Kidney glomerular epithelial cell (primary cell): ENCODE results near the gene CCSER1.
"Not testable (repeated sequence)": the region's sequence is repeated elsewhere in the genome, so short reads cannot be mapped to it uniquely, and the experiment has no call there.

Source experiments
- DNase-seq: peaks from one replicate; lab custom pipeline; 2025; lab: John Stamatoyannopoulos, UW

The CCSER1 gene

GRCh38 chr4:91284480-91284879, 1157.3 kb downstream of the CCSER1 start:
- no peak for DNase-seq

GRCh38 chr4:91285487-91285886, 1158.3 kb downstream of the CCSER1 start:
- DNase-seq: no peak

GRCh38 chr4:91288702-91289311, 1161.6 kb downstream of the CCSER1 start:
- peak; percentile 7 for DNase-seq

- DNase-seq: no peak
Observed at GRCh38 chr4:91298156-91298700, 1171.0 kb downstream of the CCSER1 start.

- DNase-seq: no peak
Observed at GRCh38 chr4:91298824-91299223, 1171.6 kb downstream of the CCSER1 start.

- no peak for DNase-seq
Observed at GRCh38 chr4:91302120-91302519, 1174.9 kb downstream of the CCSER1 start.

GRCh38 chr4:91304292-91304691, 1177.1 kb downstream of the CCSER1 start:
- DNase-seq: no peak

GRCh38 chr4:91317434-91317833, 1190.2 kb downstream of the CCSER1 start:
- no peak for DNase-seq

GRCh38 chr4:91319556-91320268, 1192.5 kb downstream of the CCSER1 start:
- no peak for DNase-seq

- DNase-seq: no peak
Observed at GRCh38 chr4:91322961-91323360, 1195.8 kb downstream of the CCSER1 start.

GRCh38 chr4:91325495-91325894, 1198.3 kb downstream of the CCSER1 start:
- no peak for DNase-seq

- DNase-seq: not testable (repeated sequence)
Observed at GRCh38 chr4:91326167-91326566, 1199.0 kb downstream of the CCSER1 start.

GRCh38 chr4:91330555-91331137, 1203.5 kb downstream of the CCSER1 start:
- no peak for DNase-seq

GRCh38 chr4:91340822-91341221, 1213.6 kb downstream of the CCSER1 start:
- no peak for DNase-seq

GRCh38 chr4:91345632-91346031, 1218.4 kb downstream of the CCSER1 start:
- DNase-seq: no peak

GRCh38 chr4:91356496-91356895, 1229.3 kb downstream of the CCSER1 start:
- not testable (repeated sequence) for DNase-seq

- DNase-seq: not testable (repeated sequence)
Observed at GRCh38 chr4:91358016-91358415, 1230.8 kb downstream of the CCSER1 start.

GRCh38 chr4:91358621-91359020, 1231.4 kb downstream of the CCSER1 start:
- not testable (repeated sequence) for DNase-seq

GRCh38 chr4:91359041-91360031, 1232.1 kb downstream of the CCSER1 start:
- DNase-seq: peak; percentile 54

GRCh38 chr4:91362125-91362524, 1234.9 kb downstream of the CCSER1 start:
- DNase-seq: no peak

- no peak for DNase-seq
Observed at GRCh38 chr4:91366554-91366953, 1239.4 kb downstream of the CCSER1 start.

GRCh38 chr4:91369116-91369515, 1241.9 kb downstream of the CCSER1 start:
- no peak for DNase-seq
